Common myeloid progenitor, CD34-positive (primary cell): ENCODE results near the gene MKKS.
A peak's percentile ranks its signal among the peaks of the same experiment; 100 is the strongest.

Experiments used
- CTCF ChIA-PET: fragments of 350-600 bp; sonication (Branson Sonifier 250); formaldehyde crosslinking; loops from one replicate; lab custom pipeline; 2021; ENCODE audit warnings: antibody characterized with exemption; lab: Charles Lee
- POLR2A ChIA-PET: fragments of 350-600 bp; sonication (Branson Sonifier 250); formaldehyde crosslinking; loops from one replicate; lab custom pipeline; 2021; ENCODE audit warnings: antibody characterized with exemption; lab: Charles Lee
- DNase-seq, 3 donors: peaks; one replicate each; pipeline versions ENCODE4 v3.0.0 to v3.0.0-alpha.2; 2013
- H3K27ac ChIP-seq, 2 experiments: 1 replicate in 1 of 2; 2 replicates in 1 of 2; pipeline ENCODE4 v1.7.0; 2013; ENCODE audit warnings: inconsistent platforms in 2 of 2, low read length in 2 of 2, mild to moderate bottlenecking in 2 of 2, low read depth in 1 of 2, moderate library complexity in 1 of 2; ENCODE audit not compliant: severe bottlenecking in 2 of 2, insufficient read depth in 1 of 2, poor library complexity in 1 of 2
- H3K27me3 ChIP-seq, 5 experiments: replicated peaks in 2 of 5; 1 replicate in 3 of 5; 2 replicates in 2 of 5; pipeline versions ENCODE4 v1.6.1 to v1.7.0; 2013; ENCODE audit warnings: low read length in 4 of 5, mild to moderate bottlenecking in 2 of 5, moderate library complexity in 2 of 5, inconsistent platforms in 1 of 5; ENCODE audit not compliant: insufficient read depth in 5 of 5, control insufficient read depth in 4 of 5
- H3K36me3 ChIP-seq, 4 experiments: 1 replicate in 2 of 4; 2 replicates in 2 of 4; pipeline versions ENCODE4 v1.6.1 to v1.7.0; 2013; ENCODE audit warnings: low read length in 3 of 4, control low read depth in 1 of 4, mild to moderate bottlenecking in 1 of 4; ENCODE audit not compliant: control insufficient read depth in 4 of 4, insufficient read depth in 4 of 4
- H3K4me1 ChIP-seq, 4 experiments: 1 replicate in 3 of 4; 2 replicates in 1 of 4; pipeline versions ENCODE4 v1.6.1 to v1.7.1; 2013; ENCODE audit warnings: low read length in 3 of 4, mild to moderate bottlenecking in 3 of 4, control low read depth in 1 of 4, inconsistent platforms in 1 of 4, moderate library complexity in 1 of 4; ENCODE audit not compliant: control insufficient read depth in 4 of 4, insufficient read depth in 4 of 4; ENCODE audit errors: control extremely low read depth in 1 of 4
- H3K4me3 ChIP-seq, 7 experiments: 1 replicate in 4 of 7; 2 replicates in 3 of 7; pipeline versions ENCODE4 v1.5.1 to v1.7.0; 2013; ENCODE audit warnings: mild to moderate bottlenecking in 7 of 7, low read length in 6 of 7, moderate library complexity in 6 of 7, inconsistent platforms in 2 of 7, low read depth in 2 of 7, control low read depth in 1 of 7; ENCODE audit not compliant: insufficient read depth in 4 of 7, control insufficient read depth in 1 of 7; ENCODE audit errors: extremely low read depth in 1 of 7
- H3K9me3 ChIP-seq, 5 experiments: 1 replicate in 4 of 5; 2 replicates in 1 of 5; pipeline versions ENCODE4 v1.6.1 to v1.7.1; 2013; ENCODE audit warnings: low read length in 4 of 5, mild to moderate bottlenecking in 2 of 5, inconsistent platforms in 1 of 5, low read depth in 1 of 5, moderate library complexity in 1 of 5; ENCODE audit not compliant: control insufficient read depth in 4 of 5, insufficient read depth in 2 of 5; ENCODE audit errors: control extremely low read depth in 1 of 5
- WGBS: methylation state at CpG from one replicate; pipeline ENCODE4 v1.1.5; 2013; ENCODE audit not compliant: insufficient coverage; 5-methylcytosine and 5-hydroxymethylcytosine counted together

MKKS gene

DNA sequence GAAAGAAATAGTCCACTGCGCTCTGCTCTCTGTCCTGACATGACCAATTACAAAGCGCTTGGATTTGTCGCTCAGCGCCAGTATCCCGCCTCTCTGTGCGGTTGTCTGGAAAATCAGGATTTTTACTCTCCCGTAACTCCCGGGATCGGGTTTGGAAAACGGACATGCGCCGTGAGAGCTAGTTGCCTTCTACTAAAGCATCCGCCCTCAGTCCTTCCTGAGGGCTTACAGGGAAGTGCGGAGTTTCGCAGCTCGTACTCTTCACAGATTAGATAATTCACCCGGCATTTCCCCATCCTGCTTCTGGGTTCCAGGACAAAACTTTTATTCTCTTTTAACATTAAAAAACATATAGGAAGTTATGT, 427 bp upstream of the MKKS start:
- ChIA-PET POLR2A (interaction anchor here (0.6 to 2.3 kb wide), 5 partner anchors 11 to 1422 kb away, joined by 3 to 13 read pairs (median 4); no protein-coding TSS in a partner anchor), CTCF (interaction anchor here (0.6 to 2.6 kb wide), 9 partner anchors 10 to 456 kb away, joined by 3 to 8 read pairs (median 5); no protein-coding TSS in a partner anchor)
- Histone ChIP-seq H3K4me3 (peak overlapping the region; percentile 68 to 97 (median 89)), H3K36me3 (peaks cover 0 to 11% (median 0%) of the 10 kb centered on the region in 4 experiments), H3K9me3 (no peaks in the 10 kb centered on the region), H3K27me3 (no peaks in the 10 kb centered on the region), H3K4me1 (peaks cover 8 to 47% (median 25%) of the 10 kb centered on the region in 4 experiments), H3K27ac (peak overlapping the region; percentile 93 to 97)
- 0% methylated on average over 12 of the region's 17 CpGs for WGBS
- peak; percentile 98 to 99 (median 98) for DNase-seq

DNA sequence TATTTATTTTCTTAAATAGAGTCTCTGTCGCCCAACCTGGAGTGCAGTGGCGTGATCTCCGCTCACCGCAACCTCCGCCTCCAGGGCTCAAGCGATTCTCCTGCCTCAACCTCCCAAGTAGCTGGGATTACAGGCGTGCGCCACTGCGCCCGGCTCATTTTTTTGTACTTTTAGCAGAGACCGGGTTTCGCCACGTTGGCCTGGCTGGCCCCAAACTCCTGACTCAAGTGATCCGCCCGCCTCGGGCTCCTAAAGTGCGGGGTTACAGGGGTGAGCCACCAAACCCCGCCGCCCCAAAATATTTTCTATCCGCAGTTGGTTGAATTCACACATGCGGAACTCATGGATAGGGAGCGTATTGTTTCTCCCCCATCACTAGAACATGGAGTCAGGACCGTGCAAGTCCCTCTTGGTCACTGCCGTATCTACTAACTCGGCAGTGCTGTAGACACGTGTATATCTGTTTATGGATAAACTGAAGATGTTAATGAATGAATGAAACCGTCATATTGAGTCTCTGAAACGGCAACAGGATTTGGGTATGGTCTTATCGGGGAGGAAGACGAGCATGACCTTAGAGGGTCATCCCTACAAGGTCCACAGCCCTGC, 904 bp downstream of the MKKS start:
- DNase-seq: no peak
- H3K27ac ChIP-seq: peak overlapping the region in 1 of 2 experiments; percentile 97
- no peaks in the 10 kb centered on the region for H3K9me3 ChIP-seq
- H3K36me3 ChIP-seq: peaks cover 0 to 11% (median 0%) of the 10 kb centered on the region in 4 experiments
- CTCF ChIA-PET: interaction anchor here (1.1 to 1.2 kb wide), 2 partner anchors 41 to 455 kb away, joined by 3 to 5 read pairs; no protein-coding TSS in a partner anchor
- H3K27me3 ChIP-seq: no peaks in the 10 kb centered on the region
- POLR2A ChIA-PET: interaction anchor here (2.3 kb wide), 1 partner anchor 19 kb away, joined by 13 read pairs; no protein-coding TSS in a partner anchor
- H3K4me1 ChIP-seq: peaks cover 8 to 47% (median 25%) of the 10 kb centered on the region in 4 experiments
- 60% methylated on average over 30 of the region's 30 CpGs for WGBS
- peak overlapping the region; percentile 62 to 94 (median 87) for H3K4me3 ChIP-seq

DNA sequence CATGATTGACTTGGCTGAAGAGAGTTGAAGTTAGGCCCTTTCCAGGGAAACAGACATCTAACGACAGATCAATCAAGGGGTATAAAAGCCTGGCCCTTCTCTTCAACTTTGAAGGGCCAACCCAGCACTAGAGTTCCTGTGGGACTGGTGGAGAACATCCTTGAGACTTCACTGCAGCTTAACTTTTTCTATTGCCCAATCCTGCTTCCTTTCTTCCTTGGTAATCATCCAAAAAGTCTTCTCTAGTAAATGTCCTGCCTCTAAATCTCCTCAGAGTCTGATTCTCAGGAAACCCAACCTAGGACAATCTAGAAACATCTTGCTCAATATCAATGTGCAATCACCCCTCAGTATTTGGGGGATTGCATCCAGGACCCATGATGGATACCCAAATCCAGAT, 1.9 kb downstream of the MKKS start:
- 100% methylated on average over 1 of the region's 1 CpG for WGBS
- peaks cover 0 to 11% (median under 1%) of the 10 kb centered on the region in 4 experiments for H3K36me3 ChIP-seq
- POLR2A ChIA-PET: no interaction called here
- H3K9me3 ChIP-seq: no peaks in the 10 kb centered on the region
- no peak overlapping the region for H3K27ac ChIP-seq
- CTCF ChIA-PET: no interaction called here
- no peak for DNase-seq
- no peaks in the 10 kb centered on the region for H3K27me3 ChIP-seq
- H3K4me1 ChIP-seq: peaks cover 8 to 45% (median 25%) of the 10 kb centered on the region in 4 experiments
- no peak overlapping the region for H3K4me3 ChIP-seq

DNA sequence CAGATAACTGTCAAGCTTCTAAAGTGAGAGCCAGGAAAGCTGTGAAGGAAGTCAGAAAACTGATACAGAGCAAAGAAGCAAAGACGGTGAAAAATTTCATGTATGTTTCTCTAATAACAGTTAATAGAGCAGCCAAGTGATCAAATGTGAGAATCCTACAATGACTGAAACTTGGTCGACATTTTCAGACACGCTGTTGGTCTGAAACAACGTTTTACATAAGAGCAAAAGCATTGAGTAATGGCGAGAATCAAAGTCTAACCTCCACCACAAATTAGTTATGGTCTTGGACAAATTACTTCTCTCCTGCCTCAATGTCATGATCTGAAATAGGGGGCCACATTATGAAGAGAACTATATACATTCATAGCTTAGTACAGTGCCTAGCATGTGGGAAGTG, 3.3 kb downstream of the MKKS start:
- no peak for DNase-seq
- H3K9me3 ChIP-seq: no peaks in the 10 kb centered on the region
- H3K36me3 ChIP-seq: peaks cover 2 to 15% (median 3%) of the 10 kb centered on the region in 4 experiments
- POLR2A ChIA-PET: interaction anchor here (0.5 kb wide), 1 partner anchor 195 kb away, joined by 3 read pairs; no protein-coding TSS in a partner anchor
- no peak overlapping the region for H3K27ac ChIP-seq
- H3K27me3 ChIP-seq: no peaks in the 10 kb centered on the region
- H3K4me1 ChIP-seq: peaks cover 5 to 33% (median 22%) of the 10 kb centered on the region in 4 experiments
- 93% methylated on average over 5 of the region's 5 CpGs for WGBS
- no peak overlapping the region for H3K4me3 ChIP-seq
- CTCF ChIA-PET: interaction anchor here (1.6 to 2.2 kb wide), 4 partner anchors 106 to 452 kb away, joined by 3 to 8 read pairs (median 4); no protein-coding TSS in a partner anchor

DNA sequence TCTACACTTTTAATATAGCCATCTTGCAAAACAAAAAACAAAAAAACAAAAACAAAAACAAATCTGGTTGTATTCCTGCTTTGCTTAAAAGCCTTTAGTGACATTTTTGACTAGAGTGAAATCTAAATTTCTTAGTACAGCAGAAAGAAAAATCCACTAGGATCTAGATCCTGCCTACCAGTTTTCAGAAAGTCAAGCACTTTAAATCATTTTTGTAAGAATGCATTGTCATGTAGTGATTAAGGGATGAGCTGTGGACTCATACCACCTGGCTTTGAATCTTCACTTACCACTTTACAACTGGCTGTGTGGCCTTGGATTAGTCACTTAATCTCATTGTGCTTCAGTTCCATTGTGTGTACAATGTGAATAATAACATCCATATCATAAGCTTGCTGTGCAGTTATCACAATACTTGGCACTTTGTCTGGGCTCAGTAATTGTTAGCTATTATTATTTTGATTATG, 4.0 kb downstream of the MKKS start:
- Histone ChIP-seq H3K27me3 (no peaks in the 10 kb centered on the region), H3K36me3 (peaks cover 2 to 15% (median 3%) of the 10 kb centered on the region in 4 experiments), H3K27ac (no peak overlapping the region), H3K4me1 (peaks cover 0 to 28% (median 17%) of the 10 kb centered on the region in 4 experiments), H3K9me3 (no peaks in the 10 kb centered on the region), H3K4me3 (no peak overlapping the region)
- CTCF ChIA-PET: interaction anchor here (1.6 to 2.2 kb wide), 4 partner anchors 106 to 451 kb away, joined by 3 to 8 read pairs (median 4); no protein-coding TSS in a partner anchor
- DNase-seq: peak in 1 of 3 donors; percentile 22
- POLR2A ChIA-PET: interaction anchor here (0.5 kb wide), 1 partner anchor 194 kb away, joined by 3 read pairs; no protein-coding TSS in a partner anchor

DNA sequence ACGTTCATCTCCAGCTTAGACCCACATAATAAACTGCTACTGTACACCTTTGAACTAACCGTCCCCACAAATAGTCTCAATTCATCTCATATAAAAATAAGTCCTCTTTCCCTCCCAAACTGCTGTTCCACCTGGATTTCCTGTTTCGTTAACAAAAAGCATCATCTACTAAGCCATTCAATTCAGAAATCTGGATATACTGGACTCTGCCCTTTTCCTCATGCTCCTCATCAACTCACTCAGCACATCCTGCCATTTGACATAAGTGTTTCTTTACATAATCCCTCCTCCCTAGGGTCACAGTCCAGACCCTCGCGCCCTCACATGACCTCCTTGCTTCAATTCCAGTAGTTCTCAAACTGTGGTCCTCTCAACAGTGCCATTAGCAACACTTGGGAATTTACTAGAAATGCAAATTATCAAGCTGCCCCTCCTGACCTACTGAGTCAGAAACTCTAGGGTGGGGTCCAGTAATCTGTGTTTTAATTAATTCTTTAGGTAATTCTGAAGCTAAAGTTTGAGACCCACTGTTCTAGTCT, 4.5 kb downstream of the MKKS start:
- no peak overlapping the region for H3K27ac ChIP-seq
- CTCF ChIA-PET: interaction anchor here (0.6 to 4.4 kb wide), 7 partner anchors 18 to 451 kb away, joined by 3 to 23 read pairs (median 3); no protein-coding TSS in a partner anchor
- 81% methylated on average over 3 of the region's 5 CpGs for WGBS

More for the DNA sequence above, 4.5 kb downstream of the MKKS start:
- DNase-seq: no peak
- H3K4me1 ChIP-seq: peaks cover 0 to 26% (median 17%) of the 10 kb centered on the region in 4 experiments
- peaks cover 2 to 15% (median 3%) of the 10 kb centered on the region in 4 experiments for H3K36me3 ChIP-seq
- H3K9me3 ChIP-seq: no peaks in the 10 kb centered on the region
- no peaks in the 10 kb centered on the region for H3K27me3 ChIP-seq
- H3K4me3 ChIP-seq: no peak overlapping the region
- POLR2A ChIA-PET: no interaction called here
